ENCODE measurements around the gene CAPN10.
"Not testable (repeated sequence)": the region's sequence is repeated elsewhere in the genome, so short reads cannot be mapped to it uniquely, and the experiment has no call there.

CAPN10 gene

GRCh38 chr2:240558236-240558761 lies 28.2 kb upstream of the CAPN10 start:
- no peak for DNase-seq
- Mint-ChIP-seq H3K4me1 (ENCODE audit: low read depth) (peaks cover 59% of the 10 kb centered on the region), H3K27ac (peak overlapping the region; percentile 95), H3K9me3 (no peaks in the 10 kb centered on the region), H3K27me3 (no peaks in the 10 kb centered on the region), H3K36me3 (ENCODE audit: low read depth) (peaks cover 76% of the 10 kb centered on the region), H3K4me3 (peak overlapping the region; percentile 82)

- Mint-ChIP-seq H3K4me3 (peak overlapping the region; percentile 82), H3K9me3 (no peaks in the 10 kb centered on the region), H3K27me3 (no peaks in the 10 kb centered on the region), H3K27ac (peak overlapping the region; percentile 95), H3K36me3 (ENCODE audit: low read depth) (peaks cover 77% of the 10 kb centered on the region), H3K4me1 (ENCODE audit: low read depth) (peaks cover 68% of the 10 kb centered on the region)
- peak; percentile 40 for DNase-seq
Observed at GRCh38 chr2:240559286-240559685, 27.2 kb upstream of the CAPN10 start.

GRCh38 chr2:240560084-240560479 lies 26.5 kb upstream of the CAPN10 start, which contains the start of gene DUSP28:
DUSP28 (plus strand) TSS chr2:240560357; CDS start chr2:240560685, 328 bp downstream.
- H3K36me3 Mint-ChIP-seq (ENCODE audit: low read depth) = peaks cover 77% of the 10 kb centered on the region
- DNase-seq = peak; percentile 95
- peak within 1 kb of the TSS; percentile 95 for H3K27ac Mint-ChIP-seq
- peaks cover 76% of the 10 kb centered on the region for H3K4me1 Mint-ChIP-seq (ENCODE audit: low read depth)
- no peaks in the 10 kb centered on the region for H3K27me3 Mint-ChIP-seq
- no peaks in the 10 kb centered on the region for H3K9me3 Mint-ChIP-seq
- peak within 1 kb of the TSS; percentile 82 for H3K4me3 Mint-ChIP-seq

GRCh38 chr2:240560480-240561324 lies 25.8 kb upstream of the CAPN10 start:
- no peaks in the 10 kb centered on the region for H3K27me3 Mint-ChIP-seq
- peaks cover 78% of the 10 kb centered on the region for H3K4me1 Mint-ChIP-seq (ENCODE audit: low read depth)
- H3K9me3 Mint-ChIP-seq = no peaks in the 10 kb centered on the region
- peaks cover 79% of the 10 kb centered on the region for H3K36me3 Mint-ChIP-seq (ENCODE audit: low read depth)
- DNase-seq = peak; percentile 100
- peak overlapping the region; percentile 82 for H3K4me3 Mint-ChIP-seq
- peak overlapping the region; percentile 95 for H3K27ac Mint-ChIP-seq

GRCh38 chr2:240561325-240561971 lies 25.1 kb upstream of the CAPN10 start:
- Mint-ChIP-seq H3K27ac (peak overlapping the region; percentile 95), H3K4me1 (ENCODE audit: low read depth) (peaks cover 80% of the 10 kb centered on the region), H3K9me3 (no peaks in the 10 kb centered on the region), H3K4me3 (peak overlapping the region; percentile 82), H3K27me3 (no peaks in the 10 kb centered on the region), H3K36me3 (ENCODE audit: low read depth) (peaks cover 72% of the 10 kb centered on the region)
- no peak for DNase-seq

GRCh38 chr2:240563231-240563630 lies 23.3 kb upstream of the CAPN10 start:
- peak overlapping the region; percentile 95 for H3K27ac Mint-ChIP-seq
- not testable (repeated sequence) for H3K4me3 Mint-ChIP-seq, H3K27me3 Mint-ChIP-seq, H3K9me3 Mint-ChIP-seq, DNase-seq
- peaks cover 72% of the 10 kb centered on the region for H3K36me3 Mint-ChIP-seq (ENCODE audit: low read depth)
- peaks cover 81% of the 10 kb centered on the region for H3K4me1 Mint-ChIP-seq (ENCODE audit: low read depth)

GRCh38 chr2:240563951-240564560 lies 22.5 kb upstream of the CAPN10 start:
- Mint-ChIP-seq H3K36me3 (ENCODE audit: low read depth) (peaks cover 64% of the 10 kb centered on the region), H3K4me3 (peak overlapping the region; percentile 93), H3K27me3 (no peaks in the 10 kb centered on the region), H3K27ac (peak overlapping the region; percentile 98), H3K9me3 (no peaks in the 10 kb centered on the region), H3K4me1 (ENCODE audit: low read depth) (peaks cover 72% of the 10 kb centered on the region)
- DNase-seq = no peak

- Mint-ChIP-seq H3K27ac (peak overlapping the region; percentile 98), H3K4me3 (peak overlapping the region; percentile 93), H3K27me3 (no peaks in the 10 kb centered on the region), H3K4me1 (ENCODE audit: low read depth) (peaks cover 72% of the 10 kb centered on the region), H3K9me3 (no peaks in the 10 kb centered on the region), H3K36me3 (ENCODE audit: low read depth) (peaks cover 62% of the 10 kb centered on the region)
- DNase-seq = no peak
Observed at GRCh38 chr2:240564561-240565332, 21.8 kb upstream of the CAPN10 start.

GRCh38 chr2:240565333-240566202 lies 21.0 kb upstream of the CAPN10 start:
- no peaks in the 10 kb centered on the region for H3K27me3 Mint-ChIP-seq
- peaks cover 59% of the 10 kb centered on the region for H3K36me3 Mint-ChIP-seq (ENCODE audit: low read depth)
- H3K4me3 Mint-ChIP-seq = peak overlapping the region; percentile 93
- peak; percentile 91 for DNase-seq
- H3K4me1 Mint-ChIP-seq (ENCODE audit: low read depth) = peaks cover 77% of the 10 kb centered on the region
- H3K9me3 Mint-ChIP-seq = no peaks in the 10 kb centered on the region
- peak overlapping the region; percentile 98 for H3K27ac Mint-ChIP-seq

GRCh38 chr2:240566203-240567136 lies 20.1 kb upstream of the CAPN10 start:
- Mint-ChIP-seq H3K4me3 (peak overlapping the region; percentile 93), H3K4me1 (ENCODE audit: low read depth) (peaks cover 82% of the 10 kb centered on the region), H3K27ac (peak overlapping the region; percentile 98), H3K9me3 (no peaks in the 10 kb centered on the region), H3K27me3 (no peaks in the 10 kb centered on the region), H3K36me3 (ENCODE audit: low read depth) (peaks cover 63% of the 10 kb centered on the region)
- DNase-seq = peak; percentile 96

- peak overlapping the region; percentile 92 for H3K27ac Mint-ChIP-seq
Observed at GRCh38 chr2:240567137-240567871, 19.2 kb upstream of the CAPN10 start.

More at GRCh38 chr2:240567137-240567871, 19.2 kb upstream of the CAPN10 start:
- H3K36me3 Mint-ChIP-seq (ENCODE audit: low read depth) = peaks cover 60% of the 10 kb centered on the region
- peak; percentile 59 for DNase-seq
- H3K27me3 Mint-ChIP-seq = no peaks in the 10 kb centered on the region
- peak overlapping the region; percentile 93 for H3K4me3 Mint-ChIP-seq
- no peaks in the 10 kb centered on the region for H3K9me3 Mint-ChIP-seq
- peaks cover 77% of the 10 kb centered on the region for H3K4me1 Mint-ChIP-seq (ENCODE audit: low read depth)

Data from activated T-cell treated with anti-CD3 and anti-CD28 coated beads, Interleukin-2, amount 50 U/mL, for 24 hours (primary cell).